ENCODE results near the gene WDR43.

DNA sequence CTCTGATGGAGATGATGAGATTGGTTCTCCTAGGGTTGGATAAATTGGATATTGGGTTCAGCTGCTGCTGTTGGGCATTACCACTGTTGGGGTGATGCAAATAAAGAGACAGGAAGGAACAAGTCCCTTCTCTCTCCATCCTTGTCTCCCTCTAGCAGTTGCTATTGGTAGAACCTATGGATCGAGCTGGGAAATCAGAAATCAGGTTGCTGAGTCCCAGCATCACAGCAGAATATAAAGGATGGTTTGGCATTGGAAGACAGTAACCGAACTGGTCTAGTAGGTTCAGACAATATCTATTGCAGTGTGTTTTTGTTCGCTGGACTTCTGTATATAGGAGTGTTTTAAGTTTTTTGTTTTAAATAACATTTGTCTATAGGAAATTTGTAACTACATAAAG is 8.1 kb downstream of the WDR43 start:
- TF ChIP-seq TCF4 (CRISPR knock-in tag; IDR thresholded peaks at IDR 0.05; ENCODE audit: borderline replicate concordance) (no peak), ZFP3 (CRISPR knock-in tag; IDR thresholded peaks at IDR 0.05) (no peak), RARB (CRISPR knock-in tag; IDR thresholded peaks at IDR 0.05) (no peak), OSR1 (CRISPR knock-in tag; IDR thresholded peaks at IDR 0.05) (no peak), ESRRG (CRISPR knock-in tag; IDR thresholded peaks at IDR 0.05) (no peak)
- TF ChIP-seq, protein P1, sequence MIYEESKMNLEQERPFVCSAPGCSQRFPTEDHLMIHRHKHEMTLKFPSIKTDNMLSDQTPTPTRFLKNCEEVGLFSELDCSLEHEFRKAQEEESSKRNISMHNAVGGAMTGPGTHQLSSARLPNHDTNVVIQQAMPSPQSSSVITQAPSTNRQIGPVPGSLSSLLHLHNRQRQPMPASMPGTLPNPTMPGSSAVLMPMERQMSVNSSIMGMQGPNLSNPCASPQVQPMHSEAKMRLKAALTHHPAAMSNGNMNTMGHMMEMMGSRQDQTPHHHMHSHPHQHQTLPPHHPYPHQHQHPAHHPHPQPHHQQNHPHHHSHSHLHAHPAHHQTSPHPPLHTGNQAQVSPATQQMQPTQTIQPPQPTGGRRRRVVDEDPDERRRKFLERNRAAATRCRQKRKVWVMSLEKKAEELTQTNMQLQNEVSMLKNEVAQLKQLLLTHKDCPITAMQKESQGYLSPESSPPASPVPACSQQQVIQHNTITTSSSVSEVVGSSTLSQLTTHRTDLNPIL (CRISPR knock-in tag; IDR thresholded peaks at IDR 0.05; ENCODE audit: low read depth) = no peak

Data from SK-N-SH treated with all-trans-retinoic acid at 6 μM for 48 hours (cell line).